SJSA1 (cell line): ENCODE results near the gene MRPL41. TPM values are rescaled to one million over a fixed set of nuclear protein-coding genes. Genes with fewer than 3 reads are reported as not detected.

Source experiments
- DNase-seq, 2 experiments: peaks; one replicate each; pipeline ENCODE4 v3.0.0-alpha.2; 2015 to 2020; ENCODE audit warnings: low spot score in 2 of 2, low read depth in 1 of 2
- H3K27ac ChIP-seq: fragments of 250-450 bp; sonication (Bioruptor Pico); 2 replicates; pipeline ENCODE4 v1.5.1; 2020; ENCODE audit warnings: mild to moderate bottlenecking, moderate library complexity
- H3K27me3 ChIP-seq: fragments of 250-450 bp; sonication (Bioruptor Pico); replicated peaks from 2 replicates; pipeline ENCODE4 v1.5.1; 2020; ENCODE audit warnings: mild to moderate bottlenecking, moderate library complexity
- H3K36me3 ChIP-seq: fragments of 250-450 bp; sonication (Bioruptor Pico); 2 replicates; pipeline ENCODE4 v1.5.1; 2020; ENCODE audit warnings: mild to moderate bottlenecking
- H3K4me1 ChIP-seq: fragments of 250-450 bp; sonication (Bioruptor Pico); replicated peaks from 2 replicates; pipeline ENCODE4 v1.6.1; 2021; ENCODE audit warnings: mild to moderate bottlenecking
- H3K4me3 ChIP-seq: fragments of 250-450 bp; sonication (Bioruptor Pico); 2 replicates; pipeline ENCODE4 v1.5.1; 2020; ENCODE audit warnings: mild to moderate bottlenecking
- H3K9me3 ChIP-seq: fragments of 250-450 bp; sonication (Bioruptor Pico); replicated peaks from 2 replicates; pipeline ENCODE4 v1.5.1; 2020; ENCODE audit warnings: mild to moderate bottlenecking
- total RNA-seq: library from RNA; depleted of rRNA; stranded (reverse); fragments of >200 nt; shearing (Covaris generic); gene quantifications from 2 replicates; pipeline ENCODE4 v1.2.3, GENCODE V29; 2014

The MRPL41 gene
- total RNA-seq, 1 experiment from 2014 or later: 59.5 TPM

DNA sequence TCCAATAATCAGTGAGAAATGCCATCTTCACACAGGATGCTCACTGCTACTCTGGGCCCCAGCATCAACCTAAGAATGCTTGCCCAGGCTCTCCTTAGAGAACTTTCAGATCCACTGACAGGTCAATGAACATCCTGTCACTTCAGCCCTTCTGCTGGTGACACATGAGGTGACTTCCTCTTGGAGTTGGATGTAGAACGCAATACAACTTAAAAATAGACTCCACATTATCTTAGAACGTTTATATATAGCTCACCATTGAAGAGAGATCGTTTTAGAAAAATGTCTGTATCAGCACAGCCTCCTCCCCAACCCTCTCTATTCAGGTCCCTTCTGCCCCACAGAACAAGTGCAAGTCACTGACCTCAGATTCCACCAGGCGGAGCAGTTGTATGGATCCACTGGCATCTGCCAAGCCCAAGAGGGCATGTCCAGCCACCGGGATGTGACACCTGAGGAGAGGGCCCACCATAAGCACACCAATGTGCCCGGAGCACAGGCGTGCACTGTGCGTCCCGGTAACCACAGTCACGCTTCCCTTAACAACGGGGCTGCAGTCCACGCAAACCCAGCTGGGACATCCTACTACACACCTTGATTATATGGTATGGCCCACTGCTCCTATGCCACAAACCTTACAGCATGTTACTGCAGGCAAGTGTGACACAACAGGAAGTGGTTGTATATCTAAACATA is 24.2 kb downstream of the MRPL41 start:
- no peak for DNase-seq
- Histone ChIP-seq H3K4me3 (no peak overlapping the region), H3K27ac (no peak overlapping the region), H3K36me3 (peaks cover 49% of the 10 kb centered on the region), H3K4me1 (peaks cover 15% of the 10 kb centered on the region), H3K9me3 (no peaks in the 10 kb centered on the region), H3K27me3 (no peaks in the 10 kb centered on the region)

DNA sequence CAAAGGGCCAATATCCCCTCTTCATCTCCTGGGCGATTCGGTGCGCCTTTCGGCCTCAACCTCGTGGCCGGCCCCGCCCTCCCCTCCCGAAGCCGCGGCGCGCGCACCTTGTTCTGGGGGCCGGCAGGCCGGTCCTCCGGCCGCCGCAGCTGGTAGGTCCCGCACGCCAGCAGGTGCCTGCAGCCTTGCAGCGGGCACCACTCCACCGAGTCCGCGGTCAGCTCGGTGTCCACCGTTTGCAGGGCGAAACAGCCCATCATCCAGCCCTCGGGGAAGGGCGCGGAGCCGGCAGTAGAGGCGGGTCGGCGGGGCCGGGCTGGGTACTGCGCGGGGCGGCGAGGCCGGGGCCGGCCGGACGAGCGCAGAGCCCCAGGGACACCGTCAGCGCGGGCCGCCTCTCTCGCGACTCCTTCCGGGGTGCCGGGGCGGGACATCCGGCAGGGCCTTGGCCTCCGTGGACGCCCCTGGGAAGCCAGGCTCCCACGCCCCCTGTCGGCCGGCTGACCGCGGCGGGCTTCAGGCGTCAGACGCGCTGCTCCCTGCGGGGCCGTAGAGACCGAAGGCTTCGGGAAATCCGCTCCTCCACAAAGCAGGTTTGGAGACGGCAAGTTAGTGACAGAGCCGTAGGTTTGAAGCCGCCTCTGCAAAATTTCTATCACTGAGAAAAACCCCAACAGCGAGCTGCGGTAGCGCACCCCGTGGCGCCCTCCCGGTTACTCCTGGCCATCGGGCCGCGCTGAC is 27.0 kb downstream of the MRPL41 start, which contains the start of gene DPH7:
Gene DPH7, minus strand, starts transcription at position 408 of the 741 bp plus-strand sequence. Its CDS starts 148 bp downstream, at position 260.
- Histone ChIP-seq H3K36me3 (peaks cover 58% of the 10 kb centered on the region), H3K9me3 (no peaks in the 10 kb centered on the region), H3K27ac (peak within 1 kb of the TSS; percentile 13; the same call in 1 of the 2 replicates), H3K4me3 (peak within 1 kb of the TSS; percentile 96), H3K4me1 (peaks cover 15% of the 10 kb centered on the region), H3K27me3 (no peaks in the 10 kb centered on the region)
- peak; percentile 86 to 93 for DNase-seq

DNA sequence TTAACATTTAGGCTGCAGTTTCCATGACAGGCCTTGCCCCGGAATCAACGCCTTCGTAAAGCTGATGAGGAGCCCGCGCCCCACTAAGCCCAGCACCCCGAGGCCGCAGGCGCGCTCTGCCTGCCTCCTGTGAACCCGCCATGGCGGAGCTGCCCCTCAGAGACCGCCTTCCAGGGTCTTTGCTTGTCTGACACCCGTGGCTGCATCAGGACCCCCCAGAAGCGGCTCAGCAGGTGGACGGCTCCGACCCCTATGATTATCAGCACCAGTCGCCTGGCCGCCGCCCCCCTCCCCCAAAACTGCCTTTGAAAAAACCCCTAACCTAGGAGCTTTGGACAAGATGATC is 27.6 kb downstream of the MRPL41 start:
- H3K27me3 ChIP-seq: no peaks in the 10 kb centered on the region
- H3K4me3 ChIP-seq: peak overlapping the region; percentile 96
- H3K4me1 ChIP-seq: peaks cover 15% of the 10 kb centered on the region
- H3K27ac ChIP-seq: no peak overlapping the region
- no peaks in the 10 kb centered on the region for H3K9me3 ChIP-seq
- no peak for DNase-seq
- H3K36me3 ChIP-seq: peaks cover 62% of the 10 kb centered on the region

DNA sequence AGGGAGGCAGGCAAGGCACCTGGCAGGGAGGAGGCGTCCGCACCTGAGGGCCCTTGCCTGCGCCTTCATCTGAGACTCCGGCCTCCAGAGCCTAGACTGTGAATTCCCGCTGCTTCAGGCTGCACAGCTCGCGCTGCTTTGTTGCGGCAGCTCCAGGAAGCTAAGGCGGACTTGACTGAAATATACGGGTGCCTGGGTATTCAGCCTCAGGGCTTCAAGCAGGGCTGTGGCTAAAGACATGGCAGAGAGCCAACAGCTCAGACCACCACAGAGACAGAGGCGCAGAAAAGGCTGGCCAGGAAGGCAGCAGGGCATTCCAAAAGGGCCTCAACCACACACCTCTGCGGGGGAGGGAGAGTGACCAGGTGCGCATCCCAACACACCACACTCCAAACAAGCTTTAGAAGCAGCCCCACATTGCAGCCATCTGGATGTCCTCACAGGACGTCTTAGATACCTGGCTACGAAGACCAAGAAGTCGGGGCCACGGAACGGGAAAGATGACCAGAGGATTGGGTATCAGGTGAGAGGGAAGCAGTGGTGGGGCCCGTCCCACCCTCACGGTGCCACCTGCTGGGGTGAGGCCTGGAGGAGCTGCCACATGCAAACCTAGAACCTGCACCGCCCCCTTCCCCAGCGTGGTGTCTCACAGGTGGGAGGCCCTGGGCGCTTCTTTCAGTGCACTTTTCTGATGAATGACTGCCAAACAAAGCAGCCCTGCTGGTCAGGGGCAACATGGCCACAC is 28.7 kb downstream of the MRPL41 start:
- DNase-seq: no peak
- no peaks in the 10 kb centered on the region for H3K9me3 ChIP-seq
- H3K27ac ChIP-seq: no peak overlapping the region
- peaks cover 15% of the 10 kb centered on the region for H3K4me1 ChIP-seq
- H3K4me3 ChIP-seq: no peak overlapping the region
- H3K36me3 ChIP-seq: peaks cover 64% of the 10 kb centered on the region
- H3K27me3 ChIP-seq: no peaks in the 10 kb centered on the region

DNA sequence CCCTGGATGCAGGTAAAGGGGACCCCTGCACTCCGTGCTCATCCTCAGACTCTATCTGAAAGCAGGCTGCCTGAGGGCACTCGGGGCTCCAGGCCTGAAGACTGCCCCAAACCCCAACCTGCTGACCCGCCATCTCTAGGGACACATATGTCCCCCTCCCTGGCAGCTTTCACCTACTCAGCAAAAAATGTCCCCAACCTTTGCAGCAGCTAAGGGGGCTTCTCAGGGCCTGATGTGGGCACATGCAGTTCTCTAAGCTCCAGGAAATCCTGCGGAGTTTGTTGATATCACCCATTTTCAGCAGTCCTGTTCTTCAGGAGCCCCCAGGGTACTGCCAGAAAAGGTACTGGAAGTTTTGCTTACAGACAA is 29.3 kb downstream of the MRPL41 start:
- H3K27ac ChIP-seq: no peak overlapping the region
- no peak for DNase-seq
- no peaks in the 10 kb centered on the region for H3K27me3 ChIP-seq
- peaks cover 15% of the 10 kb centered on the region for H3K4me1 ChIP-seq
- peaks cover 63% of the 10 kb centered on the region for H3K36me3 ChIP-seq
- H3K4me3 ChIP-seq: no peak overlapping the region
- H3K9me3 ChIP-seq: no peaks in the 10 kb centered on the region

DNA sequence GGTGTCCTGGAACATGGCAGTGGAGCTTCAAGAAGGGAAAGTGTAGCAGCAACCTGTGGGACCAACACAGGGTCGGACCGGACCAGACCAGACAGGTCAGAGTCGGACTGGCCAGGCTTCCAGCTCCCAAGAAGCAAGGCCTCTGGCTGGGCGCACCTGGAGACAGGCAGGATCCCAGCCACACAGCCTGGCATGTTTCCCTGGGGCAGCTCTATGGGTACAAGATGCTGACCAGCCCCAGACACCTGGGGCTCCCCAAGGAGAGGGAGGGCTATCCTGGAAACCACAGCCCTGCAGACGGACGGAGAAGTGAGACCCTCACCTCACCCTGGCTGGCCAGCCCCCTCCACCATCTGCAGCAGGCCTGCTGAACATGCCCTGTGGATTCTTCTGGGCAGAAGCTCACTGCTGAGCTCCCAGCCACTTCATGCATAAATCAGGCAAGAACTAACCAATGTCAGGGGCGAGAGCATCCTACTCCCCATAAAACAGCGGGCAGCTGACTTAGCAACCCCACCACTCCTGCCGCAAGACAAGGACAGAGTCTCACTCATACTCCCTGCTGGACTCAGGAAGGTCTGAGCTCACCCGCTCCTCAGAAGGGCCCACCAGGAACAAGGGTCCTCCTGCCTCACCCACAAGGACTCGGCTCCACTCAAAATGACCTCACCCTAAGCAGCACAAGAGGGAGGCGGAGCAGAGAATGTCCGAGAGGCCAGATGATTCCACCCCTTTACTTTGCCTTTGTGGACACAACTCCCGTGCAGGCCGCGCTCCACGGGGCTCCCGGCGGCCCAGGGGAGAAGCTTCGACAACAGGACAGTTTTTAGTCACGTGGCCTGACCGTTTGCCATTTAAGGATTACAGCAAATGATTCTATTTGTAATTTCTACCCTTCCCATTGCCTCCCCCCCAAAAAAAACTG is 29.9 kb downstream of the MRPL41 start:
- no peak for DNase-seq
- Histone ChIP-seq H3K27ac (no peak overlapping the region), H3K9me3 (no peaks in the 10 kb centered on the region), H3K4me3 (no peak overlapping the region), H3K36me3 (peaks cover 59% of the 10 kb centered on the region), H3K27me3 (no peaks in the 10 kb centered on the region), H3K4me1 (peaks cover 15% of the 10 kb centered on the region)

DNA sequence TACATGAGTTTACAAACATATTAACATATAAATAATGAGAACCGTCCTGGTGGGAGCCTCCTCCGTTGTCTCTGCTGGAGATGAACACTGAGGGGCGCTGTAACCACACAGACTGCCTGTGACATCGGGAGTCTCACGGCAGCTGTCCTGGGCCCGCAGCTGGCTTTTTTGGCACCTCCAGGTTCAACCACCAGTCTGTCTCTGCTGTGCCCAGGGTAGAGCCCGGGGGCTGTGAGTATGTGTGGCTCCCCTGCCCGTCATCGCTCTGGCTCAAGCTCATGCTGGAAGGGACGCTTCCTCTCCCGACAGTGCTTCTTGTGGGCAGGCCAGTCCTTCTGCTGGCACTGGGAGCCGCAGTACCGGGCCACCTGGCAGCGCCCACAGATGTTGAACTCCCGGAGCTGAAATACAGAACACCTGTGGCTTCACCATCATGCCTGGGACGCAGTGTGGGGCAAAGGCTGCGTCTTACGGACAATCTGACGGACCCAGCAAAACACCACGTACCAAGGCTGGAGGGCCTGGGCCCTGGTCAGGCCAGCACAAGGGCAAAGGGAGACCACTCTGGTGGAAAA is 30.7 kb downstream of the MRPL41 start:
- H3K4me1 ChIP-seq: peaks cover 11% of the 10 kb centered on the region
- H3K27me3 ChIP-seq: no peaks in the 10 kb centered on the region
- H3K36me3 ChIP-seq: peaks cover 66% of the 10 kb centered on the region
- no peak overlapping the region for H3K4me3 ChIP-seq
- no peak for DNase-seq
- H3K27ac ChIP-seq: no peak overlapping the region
- H3K9me3 ChIP-seq: no peaks in the 10 kb centered on the region

DNA sequence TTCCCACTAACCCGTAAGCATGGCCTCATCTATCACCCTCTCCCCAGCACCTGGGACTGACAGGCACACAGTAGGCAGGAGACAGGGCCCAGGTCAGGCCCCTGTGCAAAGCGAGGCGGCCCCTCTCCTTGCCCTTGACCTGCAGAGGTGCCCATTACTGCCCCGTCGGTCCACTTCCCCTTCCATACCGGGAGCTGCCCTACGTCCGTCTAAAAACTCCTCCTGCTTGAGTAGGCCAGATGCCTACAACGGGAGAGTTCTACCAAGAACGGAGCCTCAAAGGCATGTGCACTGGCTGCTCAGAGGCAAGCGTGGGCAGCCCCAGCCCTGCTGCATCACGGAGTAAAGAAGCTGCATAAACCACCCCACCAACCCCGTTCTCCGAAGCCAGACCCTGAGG is 31.7 kb downstream of the MRPL41 start:
- Histone ChIP-seq H3K4me1 (peaks cover 5% of the 10 kb centered on the region), H3K36me3 (peaks cover 74% of the 10 kb centered on the region), H3K27ac (no peak overlapping the region), H3K4me3 (no peak overlapping the region), H3K27me3 (no peaks in the 10 kb centered on the region), H3K9me3 (no peaks in the 10 kb centered on the region)
- no peak for DNase-seq

DNA sequence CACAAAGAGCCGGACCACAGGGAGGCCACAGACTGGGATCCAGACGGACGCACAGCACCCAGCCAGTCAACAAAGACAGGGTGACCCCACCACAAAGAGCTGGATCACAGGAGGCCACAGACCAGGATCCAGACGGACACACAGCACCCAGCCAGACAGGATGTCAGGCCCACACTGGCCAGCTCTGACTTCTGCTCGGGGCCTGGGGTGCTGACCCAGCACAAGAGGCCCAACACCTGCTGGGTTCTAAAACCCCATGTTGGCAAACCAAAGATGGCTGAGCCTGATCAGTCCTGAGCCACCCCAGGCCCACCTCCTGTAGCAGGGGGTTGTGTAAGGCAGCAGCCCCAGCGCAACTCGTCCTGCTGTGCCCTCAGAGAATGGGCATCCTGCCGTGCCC is 32.3 kb downstream of the MRPL41 start:
- H3K36me3 ChIP-seq: peaks cover 74% of the 10 kb centered on the region
- no peak for DNase-seq
- no peaks in the 10 kb centered on the region for H3K9me3 ChIP-seq
- H3K27ac ChIP-seq: no peak overlapping the region
- no peaks in the 10 kb centered on the region for H3K27me3 ChIP-seq
- peaks cover 5% of the 10 kb centered on the region for H3K4me1 ChIP-seq
- no peak overlapping the region for H3K4me3 ChIP-seq

DNA sequence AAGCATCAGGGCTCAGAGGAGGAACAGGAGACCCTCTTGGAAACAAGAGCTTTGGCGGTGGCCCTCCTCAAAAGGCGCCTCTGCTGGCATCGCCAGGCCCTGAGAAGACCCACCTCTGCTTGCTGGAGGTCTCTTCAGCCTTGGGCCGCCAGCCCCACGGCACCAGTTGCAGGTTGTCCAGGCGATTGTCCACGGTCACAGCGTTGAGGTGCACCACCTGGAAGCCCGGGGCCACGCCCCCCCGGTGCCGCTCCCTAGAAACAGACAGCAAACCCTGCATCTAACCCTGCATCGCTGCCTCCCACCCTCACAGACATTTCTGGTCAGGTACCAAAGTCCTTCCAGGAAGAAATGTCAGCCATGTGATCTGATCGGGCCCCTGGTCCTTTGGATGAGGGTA is 35.2 kb downstream of the MRPL41 start:
- H3K4me1 ChIP-seq: peaks cover 15% of the 10 kb centered on the region
- DNase-seq: no peak
- peaks cover 66% of the 10 kb centered on the region for H3K36me3 ChIP-seq
- no peaks in the 10 kb centered on the region for H3K27me3 ChIP-seq
- H3K4me3 ChIP-seq: no peak overlapping the region
- H3K9me3 ChIP-seq: no peaks in the 10 kb centered on the region
- no peak overlapping the region for H3K27ac ChIP-seq

DNA sequence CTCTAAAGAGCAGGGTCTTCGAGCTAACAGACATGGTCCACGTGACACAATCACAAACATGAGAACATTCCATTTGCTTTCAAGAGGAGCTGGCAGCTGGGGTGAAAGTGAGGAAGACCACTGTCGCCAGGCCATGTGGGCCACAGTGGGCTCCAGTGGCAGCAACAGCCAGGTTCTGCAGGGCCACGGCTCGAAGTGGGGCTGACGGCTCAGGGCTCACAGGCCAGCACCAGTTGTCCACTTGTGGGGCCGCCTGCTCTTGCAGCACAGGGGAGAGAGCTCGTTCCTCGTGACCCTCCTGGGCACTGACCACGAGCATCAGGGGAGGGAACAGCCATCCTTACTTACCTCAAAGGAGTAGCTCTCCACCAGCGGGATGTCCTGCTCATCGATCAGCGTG is 36.6 kb downstream of the MRPL41 start:
- no peak overlapping the region for H3K27ac ChIP-seq
- H3K9me3 ChIP-seq: no peaks in the 10 kb centered on the region
- peaks cover 15% of the 10 kb centered on the region for H3K4me1 ChIP-seq
- no peaks in the 10 kb centered on the region for H3K27me3 ChIP-seq
- H3K36me3 ChIP-seq: peaks cover 53% of the 10 kb centered on the region
- DNase-seq: no peak
- no peak overlapping the region for H3K4me3 ChIP-seq

DNA sequence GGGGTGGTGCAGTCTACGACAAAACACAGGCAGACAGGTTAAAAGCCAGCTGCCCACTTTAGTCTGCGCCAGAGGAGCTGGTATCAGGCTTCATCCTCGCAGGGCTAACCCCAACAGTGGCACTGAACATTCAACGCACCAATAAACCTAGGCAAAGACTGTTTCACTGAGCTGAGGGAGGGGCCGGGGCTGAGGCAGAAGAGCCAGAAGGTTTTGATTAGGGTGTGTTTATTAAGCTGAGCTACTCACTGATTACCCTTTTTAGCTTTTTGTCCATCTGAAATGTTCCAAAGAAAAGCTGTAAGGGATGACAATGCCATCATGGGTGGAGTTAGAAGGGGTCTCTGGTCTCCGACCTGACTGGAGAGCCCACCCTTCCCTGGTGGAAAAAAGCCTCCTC is 37.2 kb downstream of the MRPL41 start:
- Histone ChIP-seq H3K9me3 (no peaks in the 10 kb centered on the region), H3K4me3 (peak overlapping the region; percentile 83), H3K36me3 (peaks cover 50% of the 10 kb centered on the region), H3K27ac (no peak overlapping the region), H3K27me3 (no peaks in the 10 kb centered on the region), H3K4me1 (peaks cover 15% of the 10 kb centered on the region)
- no peak for DNase-seq
